DOHH2 (cell line): ENCODE measurements around the gene SLC66A2.

Experiments used
- CTCF ChIP-seq: fragments of 200-600 bp; sonication (generic); IDR thresholded peaks from one replicate; pipeline ENCODE4 v1.5.1; 2014; ENCODE audit warnings: antibody characterized with exemption, mild to moderate bottlenecking, low read depth, low read length; ENCODE audit not compliant: poor library complexity, severe bottlenecking
- EZH2phosphoT487 ChIP-seq: fragments of 200-600 bp; sonication (generic); IDR thresholded peaks from 2 replicates; pipeline ENCODE4 v1.6.1; 2017; ENCODE audit warnings: borderline replicate concordance, mild to moderate bottlenecking, antibody characterized with exemption, low read length, moderate library complexity, mixed read lengths

- TF ChIP-seq CTCF (no peak), EZH2phosphoT487 (no peak)
These were observed 75.0 kb downstream of the SLC66A2 start for GRCh38 chr18:79876497-79876896.
